Breast epithelium (tissue), 3 donors: ENCODE data around the gene ARHGAP11B.
"Not testable (repeated sequence)": the region's sequence is repeated elsewhere in the genome, so short reads cannot be mapped to it uniquely, and the experiment has no call there.

Experiments used
- POLR2AphosphoS5 ChIP-seq, 3 donors: sonication (generic); formaldehyde crosslinking; IDR thresholded peaks; one replicate each; pipeline ENCODE4 v1.6.1; 2017; ENCODE audit warnings: antibody characterized with exemption in 3 of 3
- TF ChIP-seq, protein P1 (sequence below), 3 donors: fragments of 450-650 bp; IDR thresholded peaks; one replicate each; pipeline ENCODE4 v1.5.1; 2016 to 2017; ENCODE audit warnings: antibody characterized with exemption in 3 of 3, mild to moderate bottlenecking in 3 of 3, moderate library complexity in 3 of 3

DNA sequence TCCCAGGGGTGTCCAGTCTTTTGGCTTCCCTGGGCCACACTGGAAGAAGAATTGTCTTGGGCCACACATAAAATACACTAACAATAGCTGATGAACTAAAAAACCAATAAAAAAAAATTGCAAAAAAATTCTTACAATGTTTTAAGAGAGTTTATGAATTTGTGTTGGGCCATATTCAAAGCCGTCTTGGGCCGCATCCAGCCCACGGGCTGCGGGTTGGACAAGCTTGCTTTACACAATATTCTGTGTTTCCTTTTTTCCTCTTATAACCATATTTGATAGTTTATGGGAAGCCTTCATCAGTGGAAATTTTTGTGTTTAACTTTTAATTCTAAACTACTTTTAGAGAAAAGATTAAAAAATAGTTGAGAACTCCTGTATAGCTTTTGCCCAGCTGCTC, 45.2 kb upstream of the ARHGAP11B start:
- TF ChIP-seq, protein P1, sequence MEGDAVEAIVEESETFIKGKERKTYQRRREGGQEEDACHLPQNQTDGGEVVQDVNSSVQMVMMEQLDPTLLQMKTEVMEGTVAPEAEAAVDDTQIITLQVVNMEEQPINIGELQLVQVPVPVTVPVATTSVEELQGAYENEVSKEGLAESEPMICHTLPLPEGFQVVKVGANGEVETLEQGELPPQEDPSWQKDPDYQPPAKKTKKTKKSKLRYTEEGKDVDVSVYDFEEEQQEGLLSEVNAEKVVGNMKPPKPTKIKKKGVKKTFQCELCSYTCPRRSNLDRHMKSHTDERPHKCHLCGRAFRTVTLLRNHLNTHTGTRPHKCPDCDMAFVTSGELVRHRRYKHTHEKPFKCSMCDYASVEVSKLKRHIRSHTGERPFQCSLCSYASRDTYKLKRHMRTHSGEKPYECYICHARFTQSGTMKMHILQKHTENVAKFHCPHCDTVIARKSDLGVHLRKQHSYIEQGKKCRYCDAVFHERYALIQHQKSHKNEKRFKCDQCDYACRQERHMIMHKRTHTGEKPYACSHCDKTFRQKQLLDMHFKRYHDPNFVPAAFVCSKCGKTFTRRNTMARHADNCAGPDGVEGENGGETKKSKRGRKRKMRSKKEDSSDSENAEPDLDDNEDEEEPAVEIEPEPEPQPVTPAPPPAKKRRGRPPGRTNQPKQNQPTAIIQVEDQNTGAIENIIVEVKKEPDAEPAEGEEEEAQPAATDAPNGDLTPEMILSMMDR (IDR thresholded peaks at IDR 0.05), result not testable (repeated sequence)
- TF ChIP-seq POLR2AphosphoS5 (IDR thresholded peaks at IDR 0.05), result not testable (repeated sequence)
